Spleen (tissue), 7 donors: ENCODE results near the gene CEACAM1.

ENCODE experiments used
- POLR2A ChIP-seq, 3 donors: fragments of 450-650 bp; IDR thresholded peaks; one replicate each; pipeline ENCODE4 v1.5.1; 2017; ENCODE audit warnings: antibody characterized with exemption in 3 of 3, mild to moderate bottlenecking in 1 of 3
- POLR2AphosphoS5 ChIP-seq, 3 donors: sonication (generic); formaldehyde crosslinking; IDR thresholded peaks; one replicate each; pipeline ENCODE4 v1.5.1; 2017; ENCODE audit warnings: antibody characterized with exemption in 3 of 3
- TF ChIP-seq, protein P1 (sequence below), 11 experiments: fragments of 200-600 bp in 7 of 11; fragments of 450-650 bp in 4 of 11; sonication (generic) in 4 of 11; IDR thresholded peaks in 8 of 11; conservative IDR thresholded peaks in 3 of 11; 1 replicate in 7 of 11; 2 replicates in 4 of 11; pipeline versions ENCODE4 v1.4.0 to v1.8.0; 2016 to 2021; ENCODE audit warnings: antibody characterized with exemption in 11 of 11, inconsistent platforms in 4 of 11, mild to moderate bottlenecking in 1 of 11
- donor health status: DM: no; HTN: no; CAD: no; lungs with moderate emphysema.
- donor health status: DM: no; HTN: no; CAD: no.
- donor health status: DM: no; HTN: no; CAD: no.

- TF ChIP-seq, protein P1, sequence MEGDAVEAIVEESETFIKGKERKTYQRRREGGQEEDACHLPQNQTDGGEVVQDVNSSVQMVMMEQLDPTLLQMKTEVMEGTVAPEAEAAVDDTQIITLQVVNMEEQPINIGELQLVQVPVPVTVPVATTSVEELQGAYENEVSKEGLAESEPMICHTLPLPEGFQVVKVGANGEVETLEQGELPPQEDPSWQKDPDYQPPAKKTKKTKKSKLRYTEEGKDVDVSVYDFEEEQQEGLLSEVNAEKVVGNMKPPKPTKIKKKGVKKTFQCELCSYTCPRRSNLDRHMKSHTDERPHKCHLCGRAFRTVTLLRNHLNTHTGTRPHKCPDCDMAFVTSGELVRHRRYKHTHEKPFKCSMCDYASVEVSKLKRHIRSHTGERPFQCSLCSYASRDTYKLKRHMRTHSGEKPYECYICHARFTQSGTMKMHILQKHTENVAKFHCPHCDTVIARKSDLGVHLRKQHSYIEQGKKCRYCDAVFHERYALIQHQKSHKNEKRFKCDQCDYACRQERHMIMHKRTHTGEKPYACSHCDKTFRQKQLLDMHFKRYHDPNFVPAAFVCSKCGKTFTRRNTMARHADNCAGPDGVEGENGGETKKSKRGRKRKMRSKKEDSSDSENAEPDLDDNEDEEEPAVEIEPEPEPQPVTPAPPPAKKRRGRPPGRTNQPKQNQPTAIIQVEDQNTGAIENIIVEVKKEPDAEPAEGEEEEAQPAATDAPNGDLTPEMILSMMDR (IDR thresholded peaks at IDR 0.05 in 8 of 11, conservative IDR thresholded peaks at IDR 0.05 in 3 of 11), result no peak
- no peak for TF ChIP-seq POLR2AphosphoS5 (IDR thresholded peaks at IDR 0.05)
- TF ChIP-seq POLR2A (IDR thresholded peaks at IDR 0.05), result no peak
Measured at GRCh38 chr19:42475366-42475765, 52.9 kb downstream of the CEACAM1 start.
